HG03135 (cell line): ENCODE measurements around the gene ANAPC5.
"Not testable (repeated sequence)": the region's sequence is repeated elsewhere in the genome, so short reads cannot be mapped to it uniquely, and the experiment has no call there.

Experiments used
- ATAC-seq: cut with Tn5 transposase; IDR thresholded peaks from one replicate; pipeline ENCODE4 v1.9.1; 2021; ENCODE audit warnings: mild to moderate bottlenecking, moderate library complexity; ENCODE audit not compliant: unreplicated experiment

ANAPC5 gene

GRCh38 chr12:121323908-121324307, 28.3 kb downstream of the ANAPC5 start:
- ATAC-seq: no peak

GRCh38 chr12:121318121-121318520, 34.1 kb downstream of the ANAPC5 start:
- no peak for ATAC-seq

DNA sequence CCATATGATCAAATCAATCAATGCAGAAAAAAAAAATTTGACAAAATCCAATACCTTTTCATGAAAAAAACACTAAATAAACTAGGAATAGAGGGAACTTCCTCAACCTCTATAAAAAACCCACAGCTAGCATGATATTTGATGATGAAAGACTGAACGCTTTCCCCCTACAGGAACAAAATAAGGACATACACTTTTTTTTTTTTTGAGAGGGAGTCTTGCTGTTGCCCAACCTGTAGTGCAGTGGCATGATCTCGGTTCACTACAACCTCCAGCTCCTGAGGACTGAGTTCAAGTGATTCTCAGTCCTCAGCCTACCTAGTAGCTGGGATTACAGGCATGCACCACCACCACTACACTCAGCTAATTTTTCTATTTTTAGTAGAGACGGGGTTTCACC, 37.8 kb downstream of the ANAPC5 start:
- no peak for ATAC-seq

- not testable (repeated sequence) for ATAC-seq
These were observed 42.0 kb downstream of the ANAPC5 start for GRCh38 chr12:121310231-121310630.

DNA sequence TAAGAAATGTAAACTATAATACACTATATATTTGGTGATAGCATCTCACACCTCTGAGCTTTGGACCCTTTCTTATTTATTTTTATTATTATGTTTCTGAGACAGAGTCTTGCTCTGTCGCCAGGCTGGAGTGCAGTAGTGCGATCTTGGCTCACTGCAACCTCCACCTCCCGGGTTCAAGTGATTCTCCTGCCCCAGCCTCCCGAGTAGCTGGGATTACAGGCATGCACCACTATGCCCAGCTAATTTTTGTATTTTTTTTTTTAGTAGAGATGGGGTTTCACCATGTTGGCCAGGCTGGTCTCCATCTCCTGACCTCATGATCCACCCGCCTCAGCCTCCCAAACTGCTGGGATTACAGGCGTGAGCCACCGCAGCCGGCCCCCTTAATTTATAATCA, 44.8 kb downstream of the ANAPC5 start:
- ATAC-seq: not testable (repeated sequence)

DNA sequence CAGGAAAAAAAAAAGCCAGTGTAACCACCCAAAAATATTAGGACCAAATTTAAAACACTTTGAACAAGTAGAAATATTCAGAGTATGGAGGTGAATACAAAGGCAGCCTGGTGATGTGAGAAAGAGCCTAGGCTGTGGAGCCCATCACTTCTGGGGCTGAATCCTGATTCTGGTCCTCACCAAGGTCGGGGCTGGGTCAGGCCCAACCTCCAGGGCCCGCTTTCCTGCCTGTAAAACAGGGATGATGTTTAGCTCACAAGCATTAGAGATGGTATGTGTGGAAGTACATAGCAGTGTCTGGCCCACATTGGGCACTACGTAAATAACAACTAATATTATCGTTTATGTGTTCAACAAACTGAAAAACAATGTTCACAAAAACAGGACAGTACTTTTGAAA, 47.9 kb downstream of the ANAPC5 start:
- ATAC-seq: no peak

GRCh38 chr12:121301876-121302275, 50.3 kb downstream of the ANAPC5 start:
- no peak for ATAC-seq

DNA sequence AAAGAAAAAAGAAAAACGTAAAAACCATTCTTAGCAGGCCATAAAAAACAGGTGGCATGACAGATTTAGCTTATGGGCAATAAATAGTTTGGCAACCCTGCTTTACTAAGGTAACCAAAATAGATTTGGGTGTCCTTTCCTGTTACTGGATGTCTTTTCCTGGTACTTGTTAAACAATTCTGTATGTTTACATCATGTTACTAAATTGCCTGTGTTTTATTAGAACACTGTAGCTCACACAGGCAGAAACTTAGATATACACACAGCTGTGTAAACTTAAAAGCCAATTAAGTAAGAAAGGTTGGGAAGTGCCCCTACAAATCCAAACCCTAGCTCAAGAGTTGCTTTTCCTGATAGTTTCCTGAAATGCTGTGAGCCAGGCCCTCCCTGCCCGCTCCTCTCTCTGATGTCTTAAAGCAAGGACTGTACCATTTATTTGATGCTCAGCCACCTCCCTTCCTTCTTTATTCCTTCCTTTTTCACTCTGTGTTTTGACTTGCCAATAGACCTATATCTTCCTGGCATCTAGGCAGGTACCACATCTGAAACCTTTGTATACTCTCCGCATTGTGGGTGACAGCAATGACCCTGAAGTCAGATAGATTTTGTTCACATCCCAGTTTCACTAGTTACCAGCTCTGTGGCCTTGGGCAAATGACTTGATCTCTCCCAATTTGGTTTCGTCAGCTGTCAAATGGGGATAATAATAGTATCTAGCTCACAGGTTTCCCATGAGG, 52.0 kb downstream of the ANAPC5 start:
- no peak for ATAC-seq

DNA sequence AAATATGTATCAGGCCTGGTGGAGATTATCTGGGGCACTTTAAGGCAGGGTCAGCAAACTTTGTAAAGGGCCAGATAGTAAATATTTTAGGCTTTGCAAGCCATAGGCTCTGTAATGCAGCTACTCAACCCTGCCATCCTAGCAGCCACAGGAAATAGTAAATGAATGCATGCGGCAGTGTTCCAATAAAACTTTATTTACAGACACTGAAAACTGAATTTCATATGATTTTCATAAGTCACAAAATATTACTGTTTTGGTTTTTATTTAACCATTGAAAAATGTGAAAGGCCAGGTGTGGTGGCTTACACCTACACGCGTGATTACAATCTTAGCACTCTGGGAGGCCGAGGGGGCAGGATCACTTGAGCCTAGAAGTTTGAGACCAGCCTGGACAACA, 52.5 kb downstream of the ANAPC5 start:
- ATAC-seq: no peak

GRCh38 chr12:121298411-121298810, 53.8 kb downstream of the ANAPC5 start:
- ATAC-seq: not testable (repeated sequence)

GRCh38 chr12:121297435-121297991, 54.7 kb downstream of the ANAPC5 start:
- no peak for ATAC-seq

DNA sequence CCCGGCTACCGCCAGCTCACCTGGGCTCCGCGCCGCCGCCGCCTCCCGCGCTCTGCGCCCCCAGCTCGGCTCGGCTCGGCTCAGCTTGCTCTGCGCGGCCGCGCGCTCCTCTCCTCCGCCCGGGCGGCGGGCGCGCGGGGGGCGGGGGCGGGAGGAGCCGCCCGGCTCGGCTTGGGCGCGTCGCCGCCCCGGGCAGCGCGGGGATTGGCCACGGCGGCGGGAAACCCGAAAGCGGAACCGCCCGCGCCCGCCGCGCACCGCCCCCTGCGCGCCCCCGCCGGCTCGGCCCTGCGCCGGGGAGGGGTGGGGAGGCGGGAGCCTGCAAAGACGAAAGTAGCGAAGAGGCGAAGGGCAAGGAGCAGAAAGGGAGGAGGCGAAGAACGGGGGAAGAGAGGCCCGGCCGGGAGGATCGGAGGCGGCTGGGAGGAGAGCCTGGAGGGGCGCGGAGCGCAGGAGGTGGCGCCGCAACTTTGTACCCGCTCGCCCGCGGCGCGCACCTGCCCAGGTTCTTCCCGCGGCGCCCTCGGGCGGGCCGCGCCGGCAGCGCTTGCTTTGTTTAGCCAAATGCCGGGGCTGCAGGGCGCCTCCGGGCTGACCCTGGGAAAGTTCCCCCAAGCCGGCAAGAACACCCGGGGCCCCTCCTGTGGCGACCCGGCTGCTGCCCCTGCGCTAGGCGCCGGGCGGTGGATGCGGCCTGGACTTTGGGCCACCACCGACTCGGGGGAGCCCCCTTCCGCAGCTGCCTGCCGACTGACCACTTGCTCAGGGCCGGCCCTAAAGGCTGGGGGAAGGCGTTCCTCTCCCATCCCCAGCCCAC, 55.4 kb downstream of the ANAPC5 start, which contains the start of gene CAMKK2:
Gene CAMKK2, minus strand, starts transcription at position 92 of the 817 bp plus-strand sequence. CDS start 22,183 bp downstream, outside the sequence.
- ATAC-seq: peak; percentile 65

DNA sequence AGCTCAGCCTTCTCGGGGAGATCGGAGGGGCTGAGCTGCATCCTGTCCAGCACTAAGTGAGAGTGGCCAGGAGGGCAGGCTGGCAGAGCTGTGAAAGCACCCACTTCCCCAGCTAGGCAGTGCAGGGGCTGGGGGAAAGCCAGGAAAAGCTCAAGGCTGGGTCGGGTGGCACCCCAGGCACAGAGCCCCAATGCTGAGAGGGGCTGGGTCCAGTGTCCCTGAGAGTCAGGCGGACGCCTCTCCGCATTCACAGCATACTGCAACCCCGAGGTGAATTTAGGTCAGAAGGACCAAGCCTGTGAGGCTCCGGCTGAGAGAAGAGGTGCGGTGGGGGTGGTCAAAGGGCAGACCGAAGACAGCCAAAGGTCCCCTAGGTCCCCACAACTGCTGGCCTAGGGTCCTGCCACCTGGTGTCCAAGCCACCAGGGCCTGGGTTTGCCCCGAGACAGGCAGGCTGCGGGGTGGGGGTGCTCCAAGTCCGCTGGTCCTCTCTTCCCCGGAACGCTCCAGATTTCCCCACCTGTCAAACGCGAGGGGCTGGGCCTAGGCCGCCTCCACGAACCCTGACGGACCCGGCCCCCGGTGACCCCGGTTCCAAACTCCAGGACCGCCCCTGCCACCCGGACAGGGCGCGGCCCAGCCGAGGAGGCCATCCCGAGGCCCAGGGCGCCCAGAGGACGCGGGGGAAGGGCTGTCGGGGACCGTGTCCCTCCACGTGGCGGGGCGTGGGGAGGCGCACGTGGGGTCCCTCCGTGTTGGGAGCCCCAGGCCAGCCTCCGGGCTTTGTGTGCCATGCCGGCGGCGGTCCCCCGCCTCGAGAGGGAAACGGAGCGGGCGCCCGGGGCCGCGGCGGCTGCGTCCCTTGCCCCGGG, 56.2 kb downstream of the ANAPC5 start:
- ATAC-seq: peak; percentile 28

- no peak for ATAC-seq
These were observed 57.0 kb downstream of the ANAPC5 start for GRCh38 chr12:121295116-121295745.

- no peak for ATAC-seq
These were observed 57.9 kb downstream of the ANAPC5 start for GRCh38 chr12:121294151-121294889.

- ATAC-seq: no peak
These were observed 58.6 kb downstream of the ANAPC5 start for GRCh38 chr12:121293603-121294002.

DNA sequence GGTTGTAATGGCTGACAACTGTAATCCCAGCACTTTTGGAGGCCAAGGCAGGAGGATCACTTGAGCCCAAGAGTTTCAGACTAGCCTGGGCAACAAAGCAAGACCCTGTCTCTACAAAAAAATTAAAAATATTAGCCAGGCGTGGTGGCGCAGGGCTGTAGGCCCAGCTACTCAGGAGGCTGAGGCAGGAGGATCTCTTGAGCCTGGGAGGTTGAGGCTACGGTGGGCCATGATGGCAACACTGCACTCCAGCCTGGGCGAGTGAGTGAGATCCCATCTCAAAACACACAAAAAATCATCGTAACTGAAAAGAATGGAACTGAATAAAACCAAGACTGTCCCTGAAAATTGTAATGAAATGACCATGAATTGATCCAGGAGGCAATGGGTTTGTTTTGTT, 61.8 kb downstream of the ANAPC5 start:
- no peak for ATAC-seq

DNA sequence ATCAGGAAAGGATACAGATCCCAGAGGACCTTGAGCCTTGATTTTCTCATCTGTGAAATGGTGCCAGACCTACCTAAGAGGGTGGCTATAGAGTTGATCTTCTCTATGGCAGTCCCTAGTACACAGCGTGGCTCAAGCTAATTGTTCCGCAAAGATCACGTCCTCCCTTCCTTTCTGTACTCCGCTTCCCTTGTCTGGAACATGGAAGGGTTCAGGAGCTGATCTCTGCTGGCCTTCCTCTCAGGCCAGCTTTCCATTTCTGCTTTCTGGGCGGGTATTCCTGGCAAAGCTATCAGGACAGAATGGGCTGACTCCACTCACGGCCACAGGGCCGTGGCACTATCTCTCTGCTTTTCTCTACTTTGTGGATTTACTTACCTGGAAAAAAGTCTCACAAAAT, 62.2 kb downstream of the ANAPC5 start:
- no peak for ATAC-seq

DNA sequence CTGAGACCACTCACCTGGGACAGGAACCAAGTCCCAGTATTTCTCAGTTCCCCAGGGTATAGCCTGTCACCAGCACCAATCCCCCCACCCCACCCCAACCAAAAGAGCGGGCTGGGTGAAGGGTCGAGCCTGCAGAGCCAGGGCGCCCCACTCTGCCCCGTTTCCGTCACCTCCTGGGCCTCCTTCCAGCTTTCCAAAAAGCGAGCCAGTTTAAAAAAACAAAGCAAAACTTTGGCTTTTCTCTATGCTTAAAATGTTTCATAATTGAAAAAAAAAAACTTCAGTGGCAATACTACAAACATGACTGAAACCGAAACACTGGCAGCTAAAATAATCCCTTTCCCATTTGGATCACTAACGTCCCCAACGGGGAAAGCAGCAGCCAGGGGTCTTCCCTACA, 63.2 kb downstream of the ANAPC5 start:
- ATAC-seq: no peak
